GM21360 (cell line): ENCODE results near the gene C1orf35.

Source experiments
- ATAC-seq: cut with Tn5 transposase; IDR thresholded peaks from one replicate; pipeline ENCODE4 v1.9.1; 2021; ENCODE audit warnings: mild to moderate bottlenecking, moderate library complexity; ENCODE audit not compliant: unreplicated experiment

The C1orf35 gene

DNA sequence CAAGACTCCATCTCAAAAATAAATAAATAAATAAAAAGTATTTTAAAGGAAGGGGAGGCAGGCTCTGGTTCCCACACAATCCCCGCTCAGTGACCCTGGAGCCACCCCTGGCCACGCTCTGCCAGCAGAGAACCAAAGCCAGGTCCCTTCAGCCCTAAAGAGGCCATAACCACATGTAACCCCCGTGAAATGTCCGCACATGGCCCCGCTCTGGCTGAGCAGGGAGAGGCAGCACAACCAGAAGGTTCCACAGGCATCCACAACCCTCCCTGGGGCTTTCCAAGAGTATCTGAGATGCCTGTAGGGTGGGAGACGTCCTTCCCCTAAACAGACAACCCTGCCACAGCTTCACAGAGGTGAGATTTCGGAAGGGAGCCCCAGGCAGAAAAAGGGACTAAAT is 22.0 kb downstream of the C1orf35 start:
- ATAC-seq: no peak

DNA sequence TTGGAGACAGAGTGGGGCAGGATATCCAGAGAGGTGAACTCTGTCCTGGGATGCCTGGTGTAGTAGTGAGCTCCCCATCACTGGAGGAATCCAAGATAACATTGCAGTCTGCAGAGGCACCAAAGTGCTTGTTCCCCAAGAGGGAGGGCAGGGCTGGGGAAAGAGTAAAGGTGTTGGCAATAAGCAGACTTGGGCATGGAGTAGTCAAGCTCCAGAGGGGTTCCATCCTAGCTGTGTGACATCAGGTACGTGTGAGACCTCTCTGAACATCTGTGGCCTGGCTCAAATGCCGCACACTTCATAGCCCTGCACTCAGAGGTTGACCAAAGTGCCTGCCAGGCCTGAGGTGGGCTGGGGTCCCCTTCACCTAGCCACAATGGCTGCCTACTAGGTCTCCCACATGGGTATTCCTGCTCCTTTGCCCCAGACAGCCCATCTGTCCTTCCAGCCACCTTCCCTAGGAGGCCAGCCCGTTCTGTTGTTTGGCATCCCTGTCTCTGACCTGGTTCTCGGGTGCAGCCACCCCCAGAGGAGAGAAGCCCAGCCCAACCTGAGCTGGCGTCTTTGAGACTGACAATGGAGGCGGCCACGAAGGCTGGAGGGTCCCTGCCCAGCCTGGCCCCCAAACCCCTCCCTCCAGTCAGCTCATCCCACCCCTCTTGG is 23.4 kb downstream of the C1orf35 start:
- no peak for ATAC-seq

DNA sequence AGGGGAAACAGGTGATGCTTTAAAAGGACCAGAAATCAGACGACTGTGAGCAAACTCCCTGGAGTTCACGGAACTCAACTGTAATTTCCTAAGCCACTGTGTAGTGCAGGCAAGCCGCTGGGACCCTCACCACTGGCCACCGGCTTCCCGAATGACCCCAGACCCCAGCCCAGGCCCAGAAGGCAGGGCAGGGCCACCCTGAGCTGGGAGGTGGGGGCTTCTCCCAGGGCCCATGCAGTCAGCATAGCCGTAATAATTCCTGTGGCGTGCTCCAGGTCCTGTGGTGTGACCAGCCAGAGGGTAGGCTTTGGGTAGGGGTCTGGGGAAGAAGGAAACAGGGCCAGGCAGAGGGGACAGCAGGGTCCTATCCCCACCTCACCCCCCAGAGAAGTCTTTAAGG is 24.1 kb downstream of the C1orf35 start:
- ATAC-seq: no peak

GRCh38 chr1:228077565-228078330 is 25.4 kb downstream of the C1orf35 start:
- ATAC-seq: no peak

DNA sequence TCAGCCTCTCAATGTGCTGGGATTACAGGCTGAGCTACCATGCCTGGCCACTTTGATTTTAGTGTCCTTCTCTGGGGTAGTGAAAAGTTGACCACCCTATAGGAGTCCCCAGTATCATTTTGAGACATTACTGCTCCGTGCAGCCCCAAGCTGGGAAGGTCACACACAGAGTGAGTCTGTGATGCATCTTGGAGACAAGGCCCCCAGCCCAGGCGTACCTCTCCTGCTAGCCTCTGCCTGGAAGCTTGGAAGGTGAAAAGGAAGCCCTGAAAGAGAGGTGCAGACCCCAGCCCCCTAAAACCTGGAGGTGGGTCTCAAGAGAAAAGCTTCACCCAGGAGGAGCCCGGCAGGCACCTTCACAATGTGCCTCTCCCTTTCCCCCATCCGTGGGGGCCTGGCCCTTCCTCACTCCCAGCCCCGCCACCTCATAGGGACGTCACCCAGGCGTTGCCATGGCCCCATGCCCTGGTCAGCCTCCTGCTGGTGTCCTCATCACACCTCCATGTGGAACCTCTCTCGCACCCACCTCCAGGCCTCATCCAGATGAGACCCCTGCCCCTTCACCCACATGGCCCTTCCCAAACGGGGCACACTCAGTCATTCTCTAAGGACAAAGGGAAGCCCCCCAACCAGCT is 26.2 kb downstream of the C1orf35 start:
- no peak for ATAC-seq

DNA sequence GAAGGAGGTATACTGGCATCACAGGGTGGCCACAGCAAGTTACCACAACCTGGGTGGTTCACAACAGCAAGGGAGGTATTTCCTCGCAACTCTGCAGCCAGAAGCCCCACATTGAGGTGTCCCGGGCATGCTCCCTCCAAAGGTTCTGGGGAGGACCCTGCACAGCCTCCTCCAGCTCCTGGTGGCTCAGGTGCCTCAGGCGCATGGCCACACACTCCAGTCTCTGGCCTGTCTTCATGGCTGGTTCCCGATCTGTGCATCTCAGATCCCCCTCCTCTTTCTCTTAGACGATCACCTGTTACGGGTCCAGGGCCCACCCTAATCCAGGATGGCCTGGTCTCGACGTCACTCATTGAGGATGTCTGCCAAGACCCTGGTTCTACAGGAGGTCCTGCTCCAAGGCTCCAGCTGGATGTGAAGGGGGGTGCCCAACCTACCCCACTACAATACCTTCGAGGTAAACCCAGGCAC is 27.3 kb downstream of the C1orf35 start:
- no peak for ATAC-seq

DNA sequence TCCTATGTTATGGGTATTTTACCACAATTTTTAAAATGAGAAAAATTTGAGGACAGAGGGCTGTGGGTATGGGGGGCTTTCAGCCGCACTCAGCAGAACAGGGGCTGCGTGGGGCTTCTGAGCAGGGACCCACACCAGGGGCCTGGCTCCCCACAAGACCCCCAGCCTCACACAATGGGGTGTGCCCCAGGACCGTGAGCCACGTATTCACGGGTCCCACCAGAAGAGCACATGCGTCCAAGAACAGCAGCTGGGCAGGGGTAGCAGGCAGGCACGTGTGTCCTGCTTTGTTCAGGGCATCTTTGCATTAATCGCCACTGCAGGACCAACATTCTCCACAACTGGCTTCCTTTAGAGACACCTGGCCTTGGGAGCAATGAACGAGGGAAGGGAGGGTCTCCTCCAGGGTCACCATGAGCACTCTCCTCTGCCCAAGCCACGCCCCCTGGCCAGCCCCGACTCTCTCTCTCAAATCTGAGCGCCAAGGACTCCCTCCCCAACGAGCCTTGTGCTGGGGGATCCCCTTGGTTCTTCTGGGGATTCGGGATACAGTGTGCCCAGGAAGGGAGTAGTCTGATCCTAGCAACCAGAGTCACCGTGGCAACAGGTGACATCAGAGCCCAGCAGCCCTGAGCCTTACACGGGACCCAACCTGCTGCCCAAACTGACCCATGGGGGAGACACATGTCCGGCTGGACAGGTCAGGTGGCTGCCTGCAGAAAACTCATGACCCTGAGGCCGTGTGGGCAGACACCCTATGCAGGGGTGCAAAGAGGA is 28.0 kb downstream of the C1orf35 start:
- ATAC-seq: no peak

DNA sequence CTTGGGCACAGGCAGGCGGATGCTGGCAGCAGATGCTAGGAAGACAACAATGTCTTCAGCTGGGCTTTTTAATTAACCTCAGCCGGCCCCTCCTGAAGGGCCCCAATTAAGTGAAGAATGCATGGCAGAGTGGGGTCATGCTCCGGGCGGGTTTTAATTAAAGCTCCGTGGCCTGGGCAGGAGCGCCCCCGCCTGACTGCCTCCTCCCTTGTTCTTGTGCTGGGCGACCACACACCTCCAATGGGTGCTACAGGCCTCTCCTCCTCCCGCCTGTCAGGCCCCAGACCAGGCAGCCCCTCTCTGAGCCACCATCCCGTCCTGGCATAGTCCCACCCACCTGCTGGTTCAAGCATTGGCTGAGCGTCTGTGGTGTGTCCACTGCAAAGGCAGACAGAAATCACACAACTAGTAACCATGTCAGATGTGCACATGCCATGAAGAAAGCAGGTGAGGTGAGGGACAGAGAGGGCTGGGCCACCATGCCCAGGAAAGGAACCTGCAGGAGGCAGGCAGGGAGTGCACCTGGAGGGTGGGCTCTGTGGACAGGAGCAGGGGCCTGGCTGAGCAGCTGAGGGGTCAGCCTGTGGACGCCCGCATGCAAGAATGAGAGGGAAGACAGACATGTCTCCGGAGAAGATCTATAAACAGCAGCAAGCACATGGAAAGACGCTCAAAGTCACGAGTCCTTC is 29.1 kb downstream of the C1orf35 start:
- ATAC-seq: no peak

- no peak for ATAC-seq
These were observed 29.9 kb downstream of the C1orf35 start for GRCh38 chr1:228073061-228073856.

DNA sequence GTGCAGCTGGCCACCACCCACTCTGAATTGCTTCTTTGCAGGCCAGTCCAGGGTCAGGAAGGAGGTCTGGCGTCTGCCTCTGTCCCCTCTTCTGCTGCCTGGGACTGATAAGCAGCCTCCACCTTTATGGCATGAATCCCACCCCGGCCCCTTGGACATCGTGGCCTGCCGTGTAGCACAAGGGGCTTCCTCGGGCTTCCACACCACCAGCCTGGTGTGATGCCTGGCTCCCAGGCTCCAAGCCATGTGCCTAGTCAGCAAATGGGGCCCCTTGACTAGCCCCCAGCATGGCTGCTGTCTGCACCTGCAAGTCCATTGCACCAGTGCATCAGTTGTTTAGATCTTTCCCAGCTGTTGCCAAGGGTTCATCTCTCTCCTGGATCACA is 30.5 kb downstream of the C1orf35 start:
- ATAC-seq: no peak

DNA sequence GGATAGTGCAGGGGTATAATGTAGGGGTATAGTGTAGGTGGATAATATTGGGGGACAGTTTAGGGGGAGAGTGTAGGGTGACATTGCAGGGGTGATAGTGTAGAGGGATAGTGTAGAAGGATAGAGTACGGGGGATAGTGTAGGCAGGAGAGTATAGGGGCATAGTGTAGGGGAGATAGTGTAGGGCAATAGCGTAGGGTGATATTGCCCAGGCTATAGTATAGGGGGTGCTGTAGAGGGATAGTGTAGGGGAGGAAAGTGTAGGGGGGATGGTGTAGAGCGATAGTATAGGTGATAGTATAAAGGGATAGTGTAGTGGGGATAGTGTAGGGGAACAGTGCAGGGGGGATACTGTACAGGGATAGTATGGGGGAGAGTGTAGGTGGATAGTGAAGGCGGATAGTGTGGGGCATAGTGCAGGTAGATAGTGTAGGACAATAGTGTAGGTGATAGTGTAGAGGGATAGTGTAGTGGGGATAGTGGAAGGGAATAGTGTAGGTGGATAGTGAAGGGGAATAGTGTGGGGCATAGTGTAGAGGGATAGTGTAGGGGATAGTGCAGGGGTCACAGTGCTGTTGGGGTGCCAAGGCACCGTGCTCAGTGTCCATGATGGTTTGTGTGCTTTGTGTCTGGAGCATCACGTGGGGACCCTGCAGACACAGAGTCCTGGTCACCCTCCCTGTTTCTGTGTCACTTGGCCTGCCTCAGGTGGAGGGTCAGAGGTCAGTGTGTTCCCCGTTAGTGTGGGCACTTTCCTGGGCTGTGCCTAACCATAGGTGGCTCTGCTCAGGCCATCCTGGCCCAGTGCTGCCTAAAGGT is 31.1 kb downstream of the C1orf35 start:
- no peak for ATAC-seq

DNA sequence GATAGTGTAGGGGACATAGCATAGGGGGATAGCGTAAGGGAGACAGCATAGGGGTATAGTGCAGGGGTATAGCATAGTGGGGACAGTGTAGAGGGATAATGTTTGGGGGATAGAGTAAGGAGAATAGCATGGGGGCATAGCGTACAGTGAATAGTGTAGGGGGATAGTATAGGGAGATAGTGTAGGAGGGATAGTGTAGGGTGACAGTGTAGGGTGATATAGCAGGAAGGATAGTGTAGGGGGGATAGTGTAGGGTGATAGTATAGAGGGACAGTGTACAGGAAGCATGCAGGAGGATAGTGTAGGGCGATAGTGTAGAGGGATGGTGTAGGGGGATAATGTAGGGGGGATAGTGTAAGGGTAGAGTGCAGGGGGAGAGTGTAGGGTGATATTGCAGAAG is 32.3 kb downstream of the C1orf35 start:
- no peak for ATAC-seq

DNA sequence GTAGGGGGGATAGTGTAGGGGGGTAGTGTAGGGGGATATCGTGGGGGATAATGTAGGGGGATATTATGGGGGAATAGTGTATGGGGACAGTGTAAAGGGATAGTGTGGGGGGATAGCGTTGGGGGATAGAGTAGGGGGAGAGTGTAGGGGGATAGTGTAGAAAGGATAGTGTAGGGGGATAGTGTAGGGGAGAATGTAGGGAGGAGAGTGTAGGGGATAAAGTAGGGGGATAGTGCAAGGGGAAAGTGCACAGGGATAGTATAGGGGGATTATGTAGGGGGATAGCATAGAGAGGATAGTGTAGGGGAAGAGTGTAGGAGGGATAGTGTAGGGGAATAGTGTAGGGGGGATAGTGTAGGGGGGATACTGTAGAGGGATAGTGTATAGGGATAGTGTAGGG is 33.0 kb downstream of the C1orf35 start:
- no peak for ATAC-seq

DNA sequence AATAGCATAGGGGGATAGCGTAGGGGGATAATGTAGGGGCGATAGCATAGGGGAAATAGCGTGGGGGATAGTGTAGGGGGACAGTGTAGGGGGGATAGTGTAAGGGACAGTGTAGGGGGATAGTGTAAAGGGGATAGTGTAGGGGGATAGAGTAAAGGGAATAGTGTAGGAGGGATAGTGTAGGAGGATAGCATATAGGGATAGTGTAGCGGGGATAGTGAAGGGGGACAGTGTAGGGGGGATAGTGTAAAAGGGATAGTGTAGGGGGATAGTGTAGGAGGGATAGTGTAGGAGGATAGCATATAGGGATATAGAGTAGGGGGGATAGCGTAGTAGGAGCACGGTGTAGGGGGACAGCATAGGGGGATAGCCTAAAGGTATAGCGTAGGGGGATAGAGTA is 34.8 kb downstream of the C1orf35 start:
- ATAC-seq: no peak

DNA sequence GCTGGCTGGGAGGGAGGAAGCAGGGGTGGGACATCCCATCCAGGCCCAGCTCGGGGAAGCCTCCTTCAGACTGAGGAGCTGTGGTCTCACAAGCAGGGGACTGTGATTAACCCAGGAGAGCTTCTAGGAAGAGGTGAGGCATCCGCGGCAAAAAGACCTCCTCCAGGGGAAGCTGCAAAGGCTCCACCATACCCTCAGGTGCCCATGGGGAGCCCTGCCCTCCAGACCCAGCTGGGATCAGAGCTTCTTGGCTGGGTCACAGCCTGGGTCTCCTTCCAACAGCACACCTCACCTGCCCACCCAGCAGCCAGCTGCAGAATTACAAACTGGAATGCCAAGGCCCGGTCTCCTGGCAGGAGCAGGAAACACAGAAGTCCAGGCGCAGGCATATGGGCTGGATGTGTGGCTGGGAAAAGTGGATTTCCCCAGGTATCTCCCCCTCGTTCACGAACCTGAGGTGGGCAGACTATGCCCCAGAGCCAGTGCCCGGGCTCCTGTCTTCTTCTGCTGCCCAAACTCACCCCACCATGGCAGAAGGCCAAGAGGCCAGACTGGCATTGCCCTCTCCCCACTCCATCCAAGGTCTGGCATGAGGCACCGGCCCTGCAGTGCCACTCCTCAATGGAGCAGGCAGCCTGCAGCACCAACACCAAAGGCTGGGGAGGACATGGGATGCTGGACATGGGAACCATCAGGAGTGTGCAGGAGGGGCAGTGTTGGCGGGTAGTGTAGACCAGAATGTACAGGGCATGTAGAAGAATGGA is 36.1 kb downstream of the C1orf35 start:
- ATAC-seq: no peak

GRCh38 chr1:228066416-228066815 is 36.7 kb downstream of the C1orf35 start:
- ATAC-seq: no peak

GRCh38 chr1:228065543-228066347 is 37.4 kb downstream of the C1orf35 start:
- ATAC-seq: no peak
